GM19238 (cell line): ENCODE results near the gene LIPH.
"Not testable (repeated sequence)": the region's sequence is repeated elsewhere in the genome, so short reads cannot be mapped to it uniquely, and the experiment has no call there.

Source experiments
- DNase-seq: peaks from one replicate; pipeline ENCODE4 v3.0.0; 2011; ENCODE audit warnings: low spot score; ENCODE audit not compliant: insufficient read length

The LIPH gene

DNA sequence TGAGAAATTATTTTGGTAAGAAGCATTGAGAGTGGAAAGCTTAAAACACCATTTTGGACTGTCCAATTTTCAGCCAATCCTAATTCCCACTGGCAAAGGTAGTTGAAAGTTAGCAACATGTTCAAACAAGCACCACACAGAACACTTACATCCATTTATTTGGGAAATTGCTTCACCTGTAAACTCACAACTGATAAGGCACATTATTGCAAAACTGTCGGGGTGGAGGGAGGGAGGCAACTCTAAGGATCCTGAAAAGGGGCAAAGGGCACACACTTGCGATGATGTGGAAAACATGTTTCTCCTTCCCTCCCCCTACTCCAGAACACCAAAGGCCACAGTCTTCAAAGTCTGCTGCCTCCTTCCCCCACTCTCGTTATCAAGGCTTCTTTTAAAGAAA lies 62.9 kb downstream of the LIPH start:
- DNase-seq = no peak

DNA sequence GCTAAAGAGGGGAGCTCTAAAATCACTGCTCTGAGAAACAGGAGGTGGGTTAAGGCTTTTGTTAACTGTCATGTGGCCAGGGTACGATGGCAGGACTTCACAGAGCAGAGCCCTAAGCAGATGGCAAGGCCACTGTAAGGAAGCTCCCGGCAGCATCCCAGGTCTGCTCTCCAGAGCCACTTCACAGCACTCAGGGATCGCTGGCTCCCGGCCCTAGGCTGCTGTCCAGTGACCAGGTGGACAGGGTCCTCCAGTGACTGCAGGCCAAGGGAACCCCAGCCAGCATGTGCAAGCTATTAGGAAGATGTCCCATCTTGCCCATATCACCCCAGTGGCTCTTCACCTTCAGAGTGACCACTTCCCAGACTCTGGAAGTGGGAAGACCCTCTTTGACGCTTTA lies 63.9 kb downstream of the LIPH start:
- DNase-seq = no peak

DNA sequence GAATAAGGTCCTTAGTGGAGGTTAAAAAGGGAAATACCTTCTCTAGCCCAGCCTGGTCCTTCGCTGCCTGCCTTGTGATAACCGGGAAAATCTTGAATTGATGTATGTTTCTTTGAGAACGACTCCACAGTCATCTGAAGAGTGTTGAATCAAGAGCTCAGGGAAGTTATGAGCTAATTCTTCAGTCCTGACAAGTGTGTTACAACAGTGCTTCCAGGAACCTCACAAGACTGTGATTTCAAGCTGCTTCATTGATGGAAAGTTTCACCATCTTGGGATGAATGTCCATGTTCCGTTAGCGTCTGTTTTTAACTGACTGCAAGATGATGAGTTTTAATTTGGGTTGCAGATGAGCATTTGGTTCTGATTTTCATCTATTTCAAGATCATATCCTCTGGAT lies 66.0 kb downstream of the LIPH start:
- DNase-seq = no peak

DNA sequence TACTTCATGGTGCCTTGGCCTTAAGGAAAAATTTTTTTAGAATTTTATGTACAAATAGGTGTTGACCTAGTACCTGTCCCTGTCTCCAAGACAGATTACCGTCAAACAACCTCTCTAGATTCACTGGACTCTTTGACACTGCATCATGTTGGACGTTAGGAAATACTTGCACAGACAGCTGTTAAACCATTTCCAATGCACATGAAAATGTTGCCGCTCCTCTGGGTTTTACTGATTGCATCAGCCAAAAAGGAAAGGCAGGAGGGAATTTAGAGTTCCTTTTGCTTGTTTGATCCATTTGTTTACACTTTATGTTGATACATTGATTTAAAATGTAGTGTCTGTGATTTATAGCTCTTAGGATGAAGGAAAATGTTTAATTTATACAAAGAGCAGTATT lies 68.1 kb downstream of the LIPH start:
- no peak for DNase-seq

DNA sequence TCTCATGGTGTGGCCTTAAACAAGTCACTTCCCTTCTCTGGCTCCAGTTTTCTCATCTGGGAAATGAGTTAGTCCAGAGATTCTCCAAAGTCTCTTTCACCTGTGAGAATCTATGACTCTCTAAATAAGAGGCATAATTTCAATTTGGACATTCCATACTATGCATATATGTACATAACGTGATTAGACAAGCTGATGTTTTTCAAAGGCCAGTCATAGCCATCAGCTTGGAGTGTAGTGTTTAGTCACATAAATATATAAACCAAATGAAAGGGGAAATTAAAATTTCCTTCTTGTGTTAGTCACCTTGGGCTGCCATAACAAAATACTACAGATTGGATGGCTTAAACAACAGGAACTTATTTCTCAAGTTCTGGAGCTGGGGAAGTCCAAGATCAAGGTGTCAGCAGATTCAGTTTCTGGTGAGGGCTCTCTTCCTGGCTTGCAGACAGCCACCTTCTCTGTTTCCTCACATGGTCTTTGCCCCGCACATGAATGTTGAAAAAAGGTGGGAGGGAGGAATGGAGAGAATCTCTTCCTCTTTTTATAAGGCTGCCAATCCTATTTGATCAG lies 72.9 kb downstream of the LIPH start:
- no peak for DNase-seq

DNA sequence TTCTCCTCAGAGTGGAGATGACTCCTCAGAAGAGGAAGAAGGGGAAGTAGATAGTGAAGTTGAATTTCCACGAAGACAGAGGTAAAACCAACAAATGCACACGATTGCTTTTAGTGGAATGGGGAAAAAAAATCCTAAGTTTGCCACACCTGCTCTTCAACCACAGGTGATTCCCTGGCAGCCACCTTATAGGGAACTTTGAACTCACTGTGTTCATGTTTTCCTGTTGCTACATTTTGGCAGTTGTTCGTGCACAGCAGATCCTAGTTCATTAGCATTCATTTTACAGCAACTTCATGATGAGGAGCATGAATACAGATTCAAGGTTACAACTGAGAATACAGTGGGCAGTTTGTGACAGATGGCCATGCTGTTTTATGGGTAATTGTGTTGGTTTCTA lies 75.1 kb downstream of the LIPH start:
- no peak for DNase-seq

DNA sequence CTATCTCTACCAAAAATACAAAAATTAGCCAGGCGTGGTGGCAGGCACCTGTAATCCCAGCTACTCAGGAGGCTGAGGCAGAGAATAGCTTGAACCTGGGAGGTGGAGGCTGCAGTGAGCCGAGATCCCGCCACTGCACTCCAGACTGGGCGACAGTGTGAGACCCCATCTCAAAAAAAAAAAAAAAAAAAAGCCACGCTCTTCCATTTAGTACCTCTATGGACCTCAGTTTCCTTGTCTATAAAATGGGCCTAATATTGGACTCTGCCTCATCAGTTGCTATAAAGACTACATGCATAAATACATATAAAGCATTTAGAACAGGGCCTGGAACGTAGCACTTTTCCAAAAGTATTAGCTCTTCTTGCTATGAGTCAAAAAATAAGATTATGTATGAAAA lies 77.5 kb downstream of the LIPH start:
- not testable (repeated sequence) for DNase-seq

DNA sequence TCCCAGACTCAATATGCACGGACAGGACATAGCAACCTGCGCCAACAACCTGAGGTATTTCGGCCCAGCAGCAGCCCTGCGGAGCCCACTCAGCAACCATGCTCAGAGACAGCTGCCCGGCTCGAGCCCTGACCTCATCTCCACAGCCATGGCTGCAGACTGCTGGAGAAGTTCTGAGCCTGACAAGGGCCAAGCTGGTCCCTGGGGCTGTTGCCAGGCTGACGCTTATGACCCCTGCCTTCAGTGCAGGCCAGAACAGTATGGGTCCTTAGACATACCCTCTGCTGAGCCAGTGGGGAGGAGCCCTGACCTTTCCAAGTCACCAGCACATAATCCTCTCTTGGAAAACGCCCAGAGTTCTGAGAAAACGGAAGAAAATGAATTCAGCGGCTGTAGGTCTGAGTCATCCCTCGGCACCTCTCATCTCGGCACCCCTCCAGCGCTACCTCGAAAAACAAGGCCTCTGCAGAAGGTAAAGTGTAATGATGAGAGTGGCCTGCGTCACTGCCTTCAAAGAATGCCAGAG lies 79.0 kb downstream of the LIPH start:
- DNase-seq = no peak

DNA sequence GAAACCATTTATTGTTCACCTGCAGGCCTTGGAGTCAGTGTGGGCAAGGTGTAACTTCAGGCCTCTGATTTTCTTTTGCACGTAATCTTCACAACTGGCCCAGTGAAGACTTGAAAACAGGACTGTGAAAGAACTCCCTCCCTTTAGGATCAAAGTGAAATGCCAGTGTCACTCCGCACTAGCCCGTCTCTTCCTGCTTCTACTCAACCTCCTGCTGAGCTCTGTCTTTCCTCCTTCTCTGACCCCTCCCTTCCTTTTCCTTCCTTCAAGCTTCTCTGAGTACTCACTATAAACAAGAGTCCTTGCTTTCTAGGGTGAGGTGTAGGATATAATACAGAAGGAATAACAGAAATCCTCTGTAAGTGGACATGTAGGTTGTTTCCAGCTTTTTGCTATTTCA lies 82.1 kb downstream of the LIPH start:
- DNase-seq = no peak

GRCh38 chr3:185469542-185469941 lies 82.8 kb downstream of the LIPH start:
- DNase-seq = no peak

DNA sequence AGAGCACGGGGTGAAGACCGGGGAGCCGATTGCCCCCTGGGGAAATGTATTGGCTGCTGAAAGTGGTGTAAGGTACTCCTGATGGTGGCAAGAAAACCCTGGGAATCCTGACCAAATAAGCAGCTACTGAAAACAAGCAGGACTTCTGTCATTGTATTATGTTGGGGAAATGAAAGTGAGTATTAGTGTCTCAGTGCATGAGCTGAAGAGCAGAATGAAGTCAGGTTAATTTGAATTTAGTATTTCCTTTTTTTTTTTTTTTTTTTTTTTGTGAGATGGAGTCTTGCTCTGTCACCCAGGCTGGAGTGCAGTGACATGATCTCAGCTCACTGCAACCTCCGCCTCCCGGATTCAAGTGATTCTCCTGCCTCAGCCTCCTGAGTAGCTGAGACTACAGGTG lies 86.3 kb downstream of the LIPH start:
- not testable (repeated sequence) for DNase-seq

DNA sequence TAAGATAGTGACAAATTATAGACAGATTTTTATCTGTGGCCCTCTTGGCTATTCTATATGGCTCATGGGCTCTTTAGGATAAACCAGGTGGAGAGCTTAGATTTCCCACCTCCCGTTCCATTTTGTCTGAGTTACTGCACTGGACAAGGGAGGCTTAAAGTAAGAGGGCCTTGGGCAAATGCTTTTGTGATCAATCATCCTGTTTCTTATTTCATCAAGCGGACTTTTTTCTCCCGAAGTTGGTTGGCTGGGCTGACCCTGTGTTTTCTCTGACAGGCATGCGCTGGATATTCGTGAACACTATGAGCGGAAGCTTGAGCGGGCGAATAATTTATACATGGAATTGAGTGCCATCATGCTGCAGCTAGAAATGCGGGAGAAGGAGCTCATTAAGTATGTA lies 86.9 kb downstream of the LIPH start:
- no peak for DNase-seq

GRCh38 chr3:185460719-185461350 lies 91.6 kb downstream of the LIPH start:
- no peak for DNase-seq

DNA sequence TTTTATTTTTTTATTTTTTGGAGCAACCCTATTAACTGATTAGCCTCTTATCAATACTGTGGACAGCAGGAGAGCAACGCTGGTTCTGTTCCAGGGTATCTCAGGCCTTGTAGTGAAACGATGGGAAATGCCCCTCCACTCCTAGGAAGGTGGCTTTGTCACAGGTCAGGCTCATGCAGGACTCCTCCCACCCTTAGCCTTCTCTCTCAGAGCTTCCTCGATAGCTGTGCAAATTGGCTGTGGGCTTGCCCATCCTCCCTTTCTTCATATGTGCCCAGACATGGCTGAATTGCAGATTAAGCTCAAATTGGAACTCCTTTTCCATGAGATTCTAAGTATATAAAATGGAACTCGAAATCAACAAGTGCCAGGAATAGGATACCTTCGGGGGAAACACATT lies 92.1 kb downstream of the LIPH start:
- DNase-seq = no peak

- no peak for DNase-seq
These were observed 95.0 kb downstream of the LIPH start for GRCh38 chr3:185457376-185457775.
